A204.1 (cell line): ENCODE data around the gene ZNF24.
A peak's percentile ranks its signal among the peaks of the same experiment; 100 is the strongest.

Experiments
- FAIRE-seq: peaks from 2 replicates; lab custom pipeline; 2012; peaks lifted over from hg19 to GRCh38; lab: Jason Lieb, UNC

The ZNF24 gene

DNA sequence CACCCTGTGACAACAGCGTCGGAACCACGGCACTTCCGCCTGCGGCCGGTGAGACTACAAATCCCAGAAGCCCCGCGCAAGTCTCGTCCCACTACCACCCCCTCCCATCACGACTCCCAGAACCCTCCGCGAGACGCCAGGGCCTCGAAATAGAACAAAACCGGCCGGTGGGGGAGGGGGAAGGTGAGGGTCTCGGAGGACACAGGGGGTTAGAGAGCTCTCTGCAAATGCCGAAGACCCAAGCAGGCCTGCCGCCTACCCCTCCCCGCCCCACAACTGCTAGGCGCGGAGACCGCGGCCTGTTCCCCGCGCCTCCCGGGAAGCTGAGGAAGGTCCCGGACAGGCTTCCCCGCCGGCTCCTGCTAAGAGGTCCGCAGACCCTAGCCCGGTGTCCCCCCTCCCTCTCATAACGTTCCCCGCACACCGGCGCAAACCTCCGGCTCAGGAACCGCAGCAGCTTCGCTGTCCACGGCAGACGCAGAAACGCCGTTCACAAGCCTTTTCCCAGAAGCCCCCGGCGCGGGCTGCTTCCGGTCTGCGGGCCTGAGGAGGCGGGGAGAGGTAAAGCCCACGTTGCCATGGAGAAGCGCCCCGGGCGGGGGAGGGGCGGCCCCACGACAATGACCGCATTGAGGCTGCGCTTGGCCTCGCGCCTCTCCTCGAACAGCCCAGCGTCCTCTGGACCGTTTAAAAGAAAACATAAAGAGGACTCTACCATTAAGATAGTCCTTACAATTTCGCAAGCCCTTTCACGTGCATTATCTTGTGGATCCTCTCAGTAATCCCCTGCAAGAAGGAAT is at the start of gene ZNF24:
ZNF24 (minus strand) TSS at position 485 of the 800 bp plus-strand sequence. CDS start 3,770 bp downstream, outside the sequence.
- peak; percentile 87 for FAIRE-seq

DNA sequence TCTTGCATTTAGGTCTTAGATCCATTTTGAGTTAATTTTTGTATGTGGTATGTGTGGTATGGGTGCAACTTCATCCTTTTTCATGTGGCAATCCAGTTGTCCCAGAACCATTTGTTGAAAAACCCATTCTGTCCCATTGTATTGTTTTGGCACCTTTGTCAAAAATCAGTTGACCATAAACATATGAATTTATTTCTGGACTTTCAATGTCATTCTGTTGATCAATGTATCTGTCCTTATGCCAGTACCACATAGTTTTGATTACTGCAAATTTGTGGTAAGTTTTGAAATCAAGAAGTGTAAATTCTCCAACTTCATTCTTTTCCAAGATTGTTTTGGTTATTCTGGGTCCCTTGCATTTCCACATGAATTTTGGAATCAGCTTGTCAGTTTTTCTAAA is 49.5 kb upstream of the ZNF24 start:
- FAIRE-seq = no peak

DNA sequence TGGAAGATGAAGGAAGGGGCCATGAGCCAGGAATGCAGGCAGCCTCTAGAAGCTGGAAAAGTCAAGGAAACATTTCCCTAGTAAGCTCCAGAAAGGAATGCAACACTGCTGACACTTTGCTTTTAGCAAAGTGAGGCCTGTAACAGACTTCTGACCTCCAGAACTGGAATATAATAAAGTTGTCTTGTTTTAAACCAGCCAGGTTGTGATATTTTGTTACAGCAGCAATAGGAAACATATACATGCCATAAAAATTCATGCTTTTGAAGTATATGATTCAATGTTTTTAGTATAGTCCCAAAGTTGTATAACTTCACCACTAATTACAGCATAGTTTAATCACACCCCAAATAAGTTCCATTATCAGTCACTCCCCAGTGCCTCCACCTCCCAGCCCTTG is 48.2 kb upstream of the ZNF24 start:
- no peak for FAIRE-seq

DNA sequence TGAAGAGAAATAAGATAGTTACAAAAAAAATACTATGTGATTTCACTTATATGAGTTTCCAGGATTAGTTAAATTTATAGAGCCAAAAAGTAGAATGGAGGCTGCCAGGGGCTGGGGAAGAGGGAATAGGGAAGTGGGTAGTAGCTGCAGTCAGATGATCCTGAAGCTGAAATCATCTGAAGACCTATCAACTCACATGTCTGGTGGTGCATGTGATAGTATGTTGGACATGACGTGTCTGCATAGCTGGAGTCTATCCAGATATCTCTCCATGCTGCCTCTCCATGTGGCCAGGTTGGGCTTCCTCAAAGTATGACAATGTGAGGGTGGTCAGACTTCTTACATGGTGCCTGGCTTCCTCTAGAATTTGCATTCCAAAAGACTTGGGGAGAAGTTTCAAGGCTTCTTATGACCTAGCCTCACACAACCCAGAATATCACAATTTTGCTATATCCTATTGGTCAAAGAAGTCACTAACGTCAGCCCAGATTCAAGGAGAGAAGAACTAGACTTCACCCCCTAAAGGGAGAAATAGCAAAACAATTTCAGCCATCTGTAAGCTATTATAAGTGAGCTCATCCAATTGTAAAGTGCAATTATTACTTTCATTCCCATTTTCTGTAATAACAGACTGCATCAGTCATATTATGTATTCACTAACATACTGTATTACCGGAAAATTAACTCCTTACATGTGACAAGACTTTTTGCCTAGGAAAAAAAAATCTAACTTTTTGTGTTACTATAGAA is 46.9 kb upstream of the ZNF24 start:
- no peak for FAIRE-seq

DNA sequence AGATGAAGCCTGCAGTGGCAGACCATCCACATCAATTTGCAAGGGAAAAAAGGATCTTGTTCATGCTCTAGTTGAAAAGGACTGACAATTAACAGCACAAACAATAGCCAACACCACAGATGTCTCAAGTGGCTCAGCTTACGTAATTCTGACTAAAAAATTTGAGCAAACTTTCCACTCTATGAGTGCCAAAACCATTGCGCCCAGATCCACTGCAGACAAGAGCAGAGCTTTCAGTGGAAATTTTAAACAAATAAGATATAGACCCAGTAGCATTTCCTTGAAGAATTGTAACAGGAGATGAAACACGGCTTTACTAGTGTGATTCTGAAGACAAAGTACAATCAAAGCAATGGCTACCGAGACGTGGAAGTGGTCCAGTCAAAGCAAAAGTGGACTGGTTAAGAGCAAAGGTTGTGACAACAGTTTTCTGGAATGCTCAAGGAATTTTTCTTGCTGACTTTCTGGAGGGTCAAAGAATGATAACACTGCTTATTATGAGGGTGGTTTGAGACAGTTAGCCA is 44.9 kb upstream of the ZNF24 start:
- no peak for FAIRE-seq

DNA sequence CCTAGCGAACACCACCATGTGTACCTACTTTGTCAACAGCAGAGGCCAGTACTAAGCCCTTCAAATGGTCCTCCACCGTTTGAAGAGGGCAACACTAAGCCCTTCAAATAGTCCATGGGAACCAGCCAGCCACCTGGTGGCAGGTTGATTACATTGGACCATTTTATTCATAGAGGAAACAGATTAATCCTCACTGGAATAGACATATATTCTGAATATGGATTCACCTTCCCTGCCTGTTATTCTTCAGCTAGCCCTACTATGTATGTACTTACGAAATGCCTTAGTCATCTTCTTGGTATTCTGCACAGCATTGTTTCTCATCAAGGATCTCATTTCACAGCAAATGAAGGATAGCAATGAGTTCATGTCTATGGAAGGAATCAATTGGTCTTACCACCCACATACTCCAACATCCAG is 42.9 kb upstream of the ZNF24 start:
- no peak for FAIRE-seq

DNA sequence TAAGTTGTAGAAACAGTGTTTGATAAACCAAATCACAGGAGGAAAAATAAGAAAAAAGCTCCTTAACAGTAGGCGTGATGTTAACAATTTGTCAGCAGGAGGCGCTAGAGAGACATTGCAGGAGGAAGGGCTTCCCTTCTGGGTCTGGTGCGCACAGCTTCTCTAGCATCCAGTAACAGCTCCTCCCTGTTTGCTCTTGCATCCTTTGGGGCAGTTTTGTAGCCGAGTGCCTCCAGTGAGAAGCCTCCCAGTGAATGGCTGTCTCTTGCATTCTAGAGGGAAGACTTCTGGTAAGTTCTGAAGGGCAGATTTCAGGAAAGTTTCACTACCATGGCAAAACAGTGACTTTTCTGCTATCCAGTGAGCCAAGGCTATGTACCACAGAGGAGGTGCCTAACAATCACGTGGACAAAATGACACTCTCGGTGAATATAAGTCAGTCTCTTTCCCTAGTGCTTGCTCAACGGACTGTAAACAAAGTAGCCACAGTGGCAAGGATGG is 42.4 kb upstream of the ZNF24 start:
- no peak for FAIRE-seq

DNA sequence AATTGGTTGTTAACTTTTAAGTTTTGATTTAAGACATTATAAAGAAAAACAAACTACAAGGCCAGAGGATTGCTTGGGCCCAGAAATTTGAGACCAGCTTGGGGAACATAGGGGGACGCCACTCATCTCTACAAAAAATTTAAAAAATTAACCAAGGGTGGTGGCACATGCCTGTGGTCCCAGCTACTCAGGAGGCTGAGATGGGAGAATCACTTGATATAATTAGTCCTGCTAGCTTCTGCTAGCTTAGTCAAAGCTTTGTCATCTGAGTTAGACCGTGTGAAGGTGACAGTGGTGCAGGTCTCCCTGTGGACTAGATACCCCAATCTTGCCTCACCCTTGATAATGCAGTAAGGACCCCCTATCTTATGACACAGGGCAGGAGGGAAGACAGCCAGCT is 38.9 kb upstream of the ZNF24 start:
- FAIRE-seq = no peak

DNA sequence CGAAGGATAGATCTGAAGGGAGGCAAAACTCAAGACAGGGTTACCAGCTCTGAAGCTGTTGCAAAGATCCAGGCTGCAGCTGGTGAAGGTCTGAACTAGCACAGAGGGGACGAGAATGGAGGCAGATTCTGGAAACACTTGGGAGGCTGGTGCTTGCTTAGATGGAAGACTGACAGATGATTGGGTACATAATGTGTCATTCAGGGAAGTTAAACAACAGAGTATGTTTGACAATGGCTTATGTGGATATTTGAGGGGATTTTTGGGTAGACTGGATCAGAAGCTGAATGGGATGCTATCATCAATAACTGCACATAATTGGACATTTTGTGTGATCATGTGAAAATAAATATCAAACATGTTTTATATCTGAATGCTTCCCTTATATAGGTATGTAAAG is 35.2 kb upstream of the ZNF24 start:
- no peak for FAIRE-seq

DNA sequence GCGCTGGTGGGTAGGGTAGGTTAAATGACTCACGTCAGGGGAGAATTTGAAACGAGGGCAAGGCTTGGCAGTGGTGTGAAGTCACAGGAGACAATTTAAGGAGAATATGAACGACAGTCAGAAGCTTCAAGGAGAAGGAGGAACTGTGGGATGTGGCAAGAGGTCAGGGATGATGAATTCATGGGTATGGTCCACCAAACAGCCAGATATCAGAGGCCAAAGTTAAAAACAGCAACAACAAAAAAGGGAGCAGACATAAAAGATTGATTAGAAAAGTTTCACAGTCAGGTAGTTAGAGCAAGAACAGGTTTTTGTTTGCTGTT is 34.3 kb upstream of the ZNF24 start:
- no peak for FAIRE-seq

DNA sequence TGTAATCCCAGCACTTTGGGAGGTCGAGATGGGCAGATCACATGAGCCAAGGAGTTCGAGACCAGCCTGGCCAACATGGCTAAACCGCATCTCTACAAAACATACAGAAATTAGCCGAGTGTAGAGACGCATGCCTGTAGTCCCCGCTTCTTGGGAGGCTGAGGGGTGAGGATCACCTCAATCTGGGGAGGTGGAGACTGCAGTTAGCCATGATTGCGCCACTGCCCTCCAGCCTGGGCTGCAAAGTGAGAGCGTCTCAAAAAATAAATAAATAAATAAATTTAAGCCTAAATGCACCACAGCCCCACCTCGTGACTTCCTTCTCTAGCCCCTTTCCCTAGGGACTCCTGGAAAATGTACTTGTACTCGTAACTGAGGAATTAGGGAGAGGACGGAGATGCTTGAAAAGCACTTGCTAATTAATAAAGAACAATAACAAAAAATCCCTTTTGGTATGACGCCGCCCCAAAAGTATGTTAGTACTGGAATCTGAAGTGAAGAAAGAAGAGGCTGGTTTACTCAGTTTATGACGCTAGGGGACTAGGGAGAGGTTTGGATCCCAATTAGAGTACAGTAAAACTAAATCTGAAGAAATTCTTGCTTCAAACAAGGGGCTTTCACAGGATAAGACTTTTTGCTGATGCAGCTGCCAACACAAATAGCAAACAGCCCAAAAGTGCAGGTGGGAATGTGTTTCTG is 33.8 kb upstream of the ZNF24 start:
- no peak for FAIRE-seq

DNA sequence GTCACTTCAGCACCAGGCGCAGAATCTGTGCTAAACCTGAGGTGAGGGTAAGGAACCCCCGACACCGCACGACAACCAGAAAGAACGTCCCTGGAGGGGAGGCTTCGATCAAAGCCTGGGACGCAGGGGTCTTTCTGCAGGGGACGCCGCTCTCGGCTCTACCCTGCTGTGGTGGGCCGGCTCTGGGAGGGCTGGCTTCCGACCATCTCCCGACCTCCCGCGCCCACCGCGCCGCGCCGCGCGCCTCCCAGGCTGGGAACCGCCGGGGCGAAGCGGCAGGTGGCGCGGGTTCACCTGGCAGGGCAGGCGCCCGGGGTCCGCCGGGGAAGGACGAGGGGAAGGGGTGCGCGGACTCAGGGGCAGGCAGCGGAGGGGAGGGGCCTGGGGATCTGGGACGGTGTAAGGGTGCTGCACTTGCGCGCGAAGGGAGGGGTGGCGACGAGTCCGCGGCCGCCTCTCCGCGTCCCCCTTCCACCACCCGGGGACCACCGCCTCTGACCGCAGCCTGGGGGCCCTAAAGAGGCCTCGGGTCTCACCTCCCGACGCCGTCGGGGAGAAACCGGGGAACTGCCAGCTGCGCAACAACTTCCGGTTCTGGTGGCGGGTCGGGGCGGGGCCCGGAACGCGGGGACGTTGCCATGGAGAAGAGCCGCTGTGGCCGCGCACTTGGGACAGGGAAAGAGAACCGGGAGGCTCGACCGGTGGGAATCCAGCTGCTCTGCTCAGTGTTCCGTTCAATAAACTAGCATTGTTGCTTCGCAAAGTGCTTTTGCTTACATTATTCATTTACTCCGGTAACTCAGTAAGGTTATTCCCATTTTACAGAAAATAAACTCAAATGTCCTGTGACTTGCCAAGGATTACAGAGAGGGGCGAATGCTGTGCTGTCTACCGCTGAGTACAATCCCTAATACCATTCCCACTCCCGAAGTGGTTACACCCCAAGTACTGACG is 32.8 kb upstream of the ZNF24 start, which contains the start of gene ZNF396:
ZNF396 (minus strand) TSS at position 596 of the 954 bp plus-strand sequence. CDS start 3,045 bp downstream, outside the sequence.
- no peak for FAIRE-seq

DNA sequence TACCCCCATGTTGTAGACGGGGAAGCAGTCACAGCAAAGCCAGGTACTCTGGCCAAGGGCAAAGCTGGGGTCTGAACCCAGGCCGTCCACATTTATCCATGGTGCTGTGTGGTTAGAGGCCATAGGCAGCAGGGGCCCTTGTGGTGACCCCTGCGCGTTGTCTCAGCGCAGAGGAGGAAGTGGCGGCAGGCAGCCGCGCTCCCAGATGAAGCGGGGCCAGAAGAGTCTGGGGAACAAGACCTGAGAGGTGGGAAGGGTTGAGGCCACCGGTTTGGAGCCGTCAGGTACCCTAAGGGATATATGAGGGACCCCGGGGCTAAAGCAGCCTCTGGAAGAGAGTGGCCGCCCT is 32.1 kb upstream of the ZNF24 start:
- no peak for FAIRE-seq

DNA sequence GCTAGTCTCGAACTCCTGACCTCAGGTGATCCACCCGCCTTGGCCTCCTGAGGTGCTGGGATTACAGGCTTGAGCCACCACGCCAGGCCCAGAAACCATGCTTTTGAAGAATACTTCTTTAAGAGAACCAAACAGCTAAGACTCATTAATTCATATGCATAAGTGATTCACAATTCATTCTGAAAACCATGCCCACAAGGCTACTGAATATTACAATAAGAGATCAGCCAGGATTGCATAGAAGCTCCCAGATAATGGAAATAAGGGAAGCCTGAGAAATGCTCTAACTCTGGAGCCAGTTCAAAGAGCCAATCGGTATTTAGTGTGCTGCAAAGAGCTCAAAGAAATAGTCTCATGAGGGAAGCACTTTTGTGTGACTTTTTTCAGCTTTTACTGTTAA is 30.5 kb upstream of the ZNF24 start:
- no peak for FAIRE-seq

DNA sequence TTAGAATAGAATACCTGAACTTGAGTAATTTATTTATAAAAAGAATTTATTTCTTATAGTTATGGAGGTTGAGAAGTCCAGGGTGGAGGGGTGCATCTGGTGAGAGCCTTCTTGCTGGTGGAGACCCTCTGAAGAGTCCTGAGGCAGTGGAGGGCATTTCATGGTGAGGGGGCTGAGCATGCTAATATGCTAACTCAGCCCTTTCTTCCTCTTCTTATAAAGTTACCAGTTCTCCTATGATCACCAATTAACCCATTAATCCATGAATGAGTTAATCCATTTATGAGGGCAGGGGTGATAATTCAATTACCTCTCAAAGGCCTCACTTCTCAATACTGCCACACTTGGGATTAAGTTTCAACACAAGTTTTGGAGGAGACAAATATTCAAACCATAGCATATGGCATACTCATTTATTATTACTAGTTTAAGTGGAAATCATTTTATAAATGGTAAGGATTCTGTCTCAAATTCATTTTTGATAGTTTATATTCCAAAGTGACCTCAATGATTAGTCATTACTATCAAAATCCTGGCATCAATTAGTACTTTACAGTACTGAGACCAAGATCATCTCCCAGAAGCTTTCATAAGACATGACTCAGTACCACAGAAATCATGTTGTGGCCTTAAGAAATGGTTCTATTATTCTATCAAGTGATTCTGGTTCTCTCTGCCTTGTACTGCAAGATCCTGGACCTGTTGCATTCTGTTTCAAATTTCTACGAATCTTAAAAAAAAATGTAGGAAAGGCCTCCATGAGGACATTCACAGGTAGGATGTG is 27.4 kb upstream of the ZNF24 start:
- no peak for FAIRE-seq

DNA sequence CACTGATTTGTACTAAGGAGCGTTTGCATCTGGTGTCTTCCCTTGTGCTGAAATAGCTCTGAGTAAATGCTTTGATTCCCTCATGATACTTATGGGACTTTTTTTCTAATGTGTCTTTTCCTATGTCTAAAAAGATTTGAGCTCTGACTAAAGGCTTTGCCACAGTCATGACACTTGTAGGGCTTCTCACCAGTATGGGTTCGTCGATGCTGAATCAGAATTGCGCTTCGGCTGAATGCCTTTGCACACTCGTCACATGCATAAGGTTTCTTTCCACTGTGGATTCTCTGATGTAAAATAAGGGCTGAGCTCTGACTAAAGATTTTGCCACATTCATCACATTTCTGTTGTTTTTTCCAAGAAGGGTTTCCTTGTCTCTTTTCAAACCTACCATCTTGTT is 24.9 kb upstream of the ZNF24 start:
- FAIRE-seq = no peak

DNA sequence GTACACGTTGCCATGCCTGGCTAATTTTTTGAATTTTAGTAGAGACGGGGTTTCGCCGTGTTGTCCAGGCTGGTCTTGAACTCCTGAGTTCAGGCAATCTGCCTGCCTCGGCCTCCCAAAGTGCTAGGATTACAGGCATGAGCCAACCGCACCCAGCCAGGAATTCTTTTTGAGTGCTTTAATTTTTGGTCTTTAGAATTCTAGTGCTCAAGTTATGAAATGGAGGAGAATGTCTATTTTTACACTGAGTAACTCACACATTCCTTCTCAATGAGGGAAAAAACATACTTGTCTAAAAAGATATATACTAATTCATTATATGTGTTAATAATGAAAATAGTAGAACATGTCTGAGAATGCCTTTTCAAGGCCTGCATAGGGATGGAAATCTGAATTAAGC is 24.4 kb upstream of the ZNF24 start:
- no peak for FAIRE-seq

DNA sequence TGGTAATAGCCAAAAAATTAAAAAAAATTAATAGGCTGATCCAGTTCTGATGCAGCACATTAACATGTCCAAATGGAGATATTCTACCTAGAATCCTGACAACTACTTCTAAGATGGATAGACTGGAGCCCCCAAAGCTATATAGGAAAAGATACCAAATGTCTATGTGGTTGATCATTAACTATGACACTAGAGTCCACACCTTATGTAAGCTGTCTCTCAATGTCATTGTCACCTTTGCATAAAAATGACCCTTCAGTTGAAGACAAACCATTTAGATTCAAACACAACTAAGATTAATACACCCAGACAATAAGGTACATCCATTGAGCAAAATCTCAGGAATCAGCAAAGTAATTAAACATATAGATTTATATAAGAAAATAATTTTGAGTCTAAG is 18.3 kb upstream of the ZNF24 start:
- no peak for FAIRE-seq

DNA sequence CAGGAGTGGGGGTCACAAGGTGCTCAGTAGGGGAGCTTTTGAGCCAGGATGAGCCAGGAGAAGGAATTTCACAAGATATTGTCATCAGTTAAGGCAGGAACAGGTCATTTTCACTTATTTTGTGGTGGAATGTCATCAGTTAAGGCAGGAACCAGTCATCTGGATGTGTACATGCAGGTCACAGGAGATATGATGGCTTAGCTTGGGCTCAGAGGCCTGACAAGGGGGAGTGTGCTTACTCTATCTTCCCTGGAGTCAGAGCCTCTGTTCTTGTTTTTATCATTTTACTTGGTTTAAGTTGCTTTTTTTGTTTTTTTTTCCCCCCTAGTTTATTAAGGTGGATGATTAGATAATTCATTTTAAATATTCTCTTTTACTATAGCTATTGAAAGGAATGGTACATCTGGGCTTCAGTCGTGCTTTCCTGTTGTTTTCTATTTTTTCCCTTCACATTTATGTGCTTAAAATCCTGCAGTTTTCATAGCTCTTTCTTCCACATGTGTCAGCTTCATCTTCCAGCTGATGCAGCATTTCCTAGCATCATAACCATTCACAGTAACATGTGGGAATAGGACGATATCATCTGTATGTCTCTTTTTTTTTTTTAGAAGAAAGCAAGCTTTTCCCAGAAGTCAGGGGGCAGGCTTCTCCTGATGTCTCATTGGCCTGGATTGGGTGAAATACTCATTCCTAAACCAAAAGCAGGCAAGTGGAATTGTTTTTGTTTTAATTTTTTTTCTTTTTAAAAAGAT is 17.5 kb upstream of the ZNF24 start:
- FAIRE-seq = no peak

DNA sequence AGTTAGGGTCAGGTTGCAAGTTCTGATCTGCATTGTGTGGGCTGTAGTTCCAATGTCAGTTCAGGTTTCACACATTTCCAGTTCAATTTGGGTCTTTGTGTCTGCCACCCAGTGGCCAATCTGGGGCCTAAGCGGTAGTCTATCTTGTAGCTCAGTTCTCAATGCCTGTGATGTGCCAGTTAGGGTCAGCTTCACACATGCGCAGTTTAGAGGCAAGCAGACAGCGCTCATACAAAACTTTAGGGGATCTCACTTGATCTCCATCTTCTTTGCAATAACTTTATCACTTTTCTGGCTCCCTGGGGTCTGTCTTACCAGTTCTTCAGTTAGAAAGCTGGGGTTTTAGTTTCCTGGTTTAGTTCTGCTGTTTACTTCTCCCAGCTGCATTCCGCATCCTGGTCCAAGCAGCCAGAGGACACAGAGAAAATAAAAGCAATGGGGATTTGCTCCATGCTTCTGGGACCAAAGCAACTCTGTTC is 11.0 kb upstream of the ZNF24 start:
- no peak for FAIRE-seq
